Gastroesophageal sphincter (tissue), 3 donors: ENCODE measurements around the gene COL6A1.

ENCODE experiments used
- EP300 ChIP-seq: sonication (generic); formaldehyde crosslinking; IDR thresholded peaks from one replicate; pipeline ENCODE4 v1.6.1; 2017; ENCODE audit warnings: antibody characterized with exemption, mild to moderate bottlenecking
- POLR2A ChIP-seq, 2 donors: fragments of 450-650 bp; IDR thresholded peaks; one replicate each; pipeline ENCODE4 v1.6.1; 2017; ENCODE audit warnings: antibody characterized with exemption in 2 of 2, mild to moderate bottlenecking in 2 of 2, moderate library complexity in 1 of 2
- POLR2AphosphoS5 ChIP-seq: sonication (generic); formaldehyde crosslinking; IDR thresholded peaks from one replicate; pipeline ENCODE4 v1.6.1; 2017; ENCODE audit warnings: antibody characterized with exemption
- TF ChIP-seq, protein P1 (sequence below), 4 experiments: fragments of 200-600 bp in 2 of 4; fragments of 450-650 bp in 2 of 4; sonication (generic) in 1 of 4; IDR thresholded peaks; one replicate each; pipeline ENCODE4 v1.5.1; 2017 to 2019; ENCODE audit warnings: antibody characterized with exemption in 4 of 4, mild to moderate bottlenecking in 2 of 4, moderate library complexity in 2 of 4

GRCh38 chr21:46033410-46034400 lies 52.1 kb downstream of the COL6A1 start:
- TF ChIP-seq, protein P1, sequence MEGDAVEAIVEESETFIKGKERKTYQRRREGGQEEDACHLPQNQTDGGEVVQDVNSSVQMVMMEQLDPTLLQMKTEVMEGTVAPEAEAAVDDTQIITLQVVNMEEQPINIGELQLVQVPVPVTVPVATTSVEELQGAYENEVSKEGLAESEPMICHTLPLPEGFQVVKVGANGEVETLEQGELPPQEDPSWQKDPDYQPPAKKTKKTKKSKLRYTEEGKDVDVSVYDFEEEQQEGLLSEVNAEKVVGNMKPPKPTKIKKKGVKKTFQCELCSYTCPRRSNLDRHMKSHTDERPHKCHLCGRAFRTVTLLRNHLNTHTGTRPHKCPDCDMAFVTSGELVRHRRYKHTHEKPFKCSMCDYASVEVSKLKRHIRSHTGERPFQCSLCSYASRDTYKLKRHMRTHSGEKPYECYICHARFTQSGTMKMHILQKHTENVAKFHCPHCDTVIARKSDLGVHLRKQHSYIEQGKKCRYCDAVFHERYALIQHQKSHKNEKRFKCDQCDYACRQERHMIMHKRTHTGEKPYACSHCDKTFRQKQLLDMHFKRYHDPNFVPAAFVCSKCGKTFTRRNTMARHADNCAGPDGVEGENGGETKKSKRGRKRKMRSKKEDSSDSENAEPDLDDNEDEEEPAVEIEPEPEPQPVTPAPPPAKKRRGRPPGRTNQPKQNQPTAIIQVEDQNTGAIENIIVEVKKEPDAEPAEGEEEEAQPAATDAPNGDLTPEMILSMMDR (IDR thresholded peaks at IDR 0.05): no peak
- TF ChIP-seq POLR2AphosphoS5: no peak
- no peak for TF ChIP-seq POLR2A (IDR thresholded peaks at IDR 0.05)
- TF ChIP-seq EP300: no peak
